Panc1 (cell line): Measurements from ENCODE around the gene EVA1C. TPM values are rescaled to one million over a fixed set of nuclear protein-coding genes. Genes with fewer than 3 reads are reported as not detected.

ENCODE experiments used
- ATAC-seq: fragments of 200-7000 bp; cut with Tn5 transposase; 2 replicates; pipeline ENCODE4 v1.9.1; 2020; ENCODE audit warnings: mild to moderate bottlenecking, moderate library complexity
- BruUV-seq: library from RNA; stranded (reverse); fragments of 400-500 nt; replicated peaks from 2 replicates; lab custom pipeline; 2021; lab: Mats Ljungman, UMichigan
- CTCF ChIA-PET: fragments of 300-600 bp; sonication (Branson Sonifier 250); formaldehyde crosslinking; loops from one replicate; lab custom pipeline; 2022; ENCODE audit warnings: antibody characterized with exemption; lab: Charles Lee
- POLR2A ChIA-PET: fragments of 300-600 bp; sonication (Branson Sonifier 250); formaldehyde crosslinking; loops from one replicate; lab custom pipeline; 2022; ENCODE audit warnings: antibody characterized with exemption; lab: Charles Lee
- DNase-seq: peaks from one replicate; pipeline ENCODE4 v3.0.0-alpha.2; 2010; ENCODE audit warnings: low read depth, low spot score
- H3K27ac ChIP-seq: 2 replicates; pipeline ENCODE4 v1.5.1; 2011; ENCODE audit warnings: mild to moderate bottlenecking, low read length, inconsistent platforms
- H3K27me3 ChIP-seq: fragments of 200-500 bp; sonication (Bioruptor generic); 2 replicates; pipeline ENCODE4 v1.6.0; 2014; ENCODE audit warnings: low read length, inconsistent platforms; ENCODE audit not compliant: control insufficient read depth, insufficient read depth
- H3K36me3 ChIP-seq: fragments of 200-500 bp; sonication (Bioruptor generic); 2 replicates; pipeline ENCODE4 v1.5.1; 2014; ENCODE audit warnings: inconsistent platforms, mild to moderate bottlenecking, low read length, moderate library complexity; ENCODE audit not compliant: control insufficient read depth, insufficient read depth
- H3K4me1 ChIP-seq: 2 replicates; pipeline ENCODE4 v1.5.1; 2011; ENCODE audit warnings: inconsistent platforms, mild to moderate bottlenecking, low read length, moderate library complexity; ENCODE audit not compliant: control insufficient read depth, insufficient read depth
- H3K4me3 ChIP-seq, 2 experiments: 2 replicates each; pipeline ENCODE4 v1.5.1; 2011 to 2012; ENCODE audit warnings: low read depth in 2 of 2, low read length in 2 of 2, mild to moderate bottlenecking in 2 of 2, inconsistent platforms in 1 of 2, moderate library complexity in 1 of 2
- H3K9me3 ChIP-seq: fragments of 200-500 bp; sonication (Bioruptor generic); 2 replicates; pipeline ENCODE4 v1.5.1; 2014; ENCODE audit warnings: low read depth, mild to moderate bottlenecking, inconsistent platforms, low read length, moderate library complexity; ENCODE audit not compliant: control insufficient read depth, insufficient read depth
- CTCF ChIP-seq: fragments of 450-650 bp; IDR thresholded peaks from 2 replicates; pipeline ENCODE4 v1.5.1; 2017; ENCODE audit warnings: mild to moderate bottlenecking
- POLR2AphosphoS5 ChIP-seq: IDR thresholded peaks from 2 replicates; pipeline ENCODE4 v1.6.1; 2012; ENCODE audit warnings: mild to moderate bottlenecking, low read depth, low read length, moderate library complexity
- SIN3A ChIP-seq: IDR thresholded peaks from 2 replicates; pipeline ENCODE4 v1.6.1; 2012; ENCODE audit warnings: low read depth, mild to moderate bottlenecking, low read length, moderate library complexity, borderline replicate concordance; ENCODE audit not compliant: insufficient read depth
- TCF7L2 ChIP-seq: IDR thresholded peaks from 2 replicates; pipeline ENCODE4 v1.6.1; 2011; ENCODE audit warnings: mild to moderate bottlenecking, low read depth, low read length, inconsistent platforms
- in situ Hi-C: cut with HindIII; loops from 2 replicates; pipeline ENCODE4 v1.10.0; 2016; ENCODE audit warnings: low sequenced_read_pairs, low pct_unique_long_range_greater_than_20kb
- intact Hi-C: fragments of 100-400 bp; cut with micrococcal nuclease; formaldehyde crosslinking; loops from one replicate; pipeline ENCODE4 v1.10.0; 2022; ENCODE audit not compliant: unreplicated experiment
- total RNA-seq: library from RNA; stranded (reverse); gene quantifications from one replicate; pipeline ENCODE4 v1.2.1, GENCODE V29; 2021; ENCODE audit not compliant: unreplicated experiment
- TF ChIP-seq, protein P1 (sequence below), 2 experiments: IDR thresholded peaks; 2 replicates each; pipeline ENCODE4 v1.6.1; 2011 to 2012; ENCODE audit warnings: low read depth in 2 of 2, control low read depth in 1 of 2, low read length in 1 of 2, mild to moderate bottlenecking in 1 of 2, moderate library complexity in 1 of 2; ENCODE audit not compliant: insufficient read depth in 1 of 2

The EVA1C gene
- total RNA-seq, 1 experiment from 2014 or later = 2.8 TPM

DNA sequence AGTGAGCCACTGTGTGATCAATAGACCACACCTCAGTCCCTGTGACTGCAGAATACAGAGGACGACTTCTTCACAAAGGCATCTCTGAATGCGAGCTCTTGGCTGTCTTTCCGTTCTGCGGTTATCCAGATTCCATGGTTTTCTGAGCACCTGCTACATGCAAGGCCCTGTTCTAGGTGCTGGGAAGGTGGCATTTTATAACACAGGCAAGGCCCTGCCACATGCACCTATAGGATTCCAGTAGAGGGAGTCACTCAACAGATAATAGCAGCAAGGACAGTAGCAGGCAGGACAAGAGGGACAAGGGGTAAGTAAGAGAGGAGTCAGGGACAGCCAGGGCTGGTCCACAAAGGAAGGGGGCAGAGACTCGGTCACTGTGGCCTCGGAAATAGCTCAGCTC is 28.7 kb upstream of the EVA1C start:
- no peak for DNase-seq
- POLR2A ChIA-PET = no interaction called here

GRCh38 chr21:32386195-32386870 is 26.2 kb upstream of the EVA1C start:
- intact Hi-C loops = no loop called here
- in situ Hi-C loops = no loop called here
- Histone ChIP-seq H3K4me1 (peaks cover 8% of the 10 kb centered on the region), H3K27me3 (no peaks in the 10 kb centered on the region), H3K27ac (no peak overlapping the region), H3K4me3 (no peak overlapping the region), H3K9me3 (no peaks in the 10 kb centered on the region), H3K36me3 (peaks cover 9% of the 10 kb centered on the region)
- no peak for ATAC-seq
- no TSS peak for BruUV-seq
- ChIA-PET POLR2A (no interaction called here), CTCF (no interaction called here)
- no peak for DNase-seq
- TF ChIP-seq POLR2AphosphoS5 = no peak
- TF ChIP-seq, protein P1, sequence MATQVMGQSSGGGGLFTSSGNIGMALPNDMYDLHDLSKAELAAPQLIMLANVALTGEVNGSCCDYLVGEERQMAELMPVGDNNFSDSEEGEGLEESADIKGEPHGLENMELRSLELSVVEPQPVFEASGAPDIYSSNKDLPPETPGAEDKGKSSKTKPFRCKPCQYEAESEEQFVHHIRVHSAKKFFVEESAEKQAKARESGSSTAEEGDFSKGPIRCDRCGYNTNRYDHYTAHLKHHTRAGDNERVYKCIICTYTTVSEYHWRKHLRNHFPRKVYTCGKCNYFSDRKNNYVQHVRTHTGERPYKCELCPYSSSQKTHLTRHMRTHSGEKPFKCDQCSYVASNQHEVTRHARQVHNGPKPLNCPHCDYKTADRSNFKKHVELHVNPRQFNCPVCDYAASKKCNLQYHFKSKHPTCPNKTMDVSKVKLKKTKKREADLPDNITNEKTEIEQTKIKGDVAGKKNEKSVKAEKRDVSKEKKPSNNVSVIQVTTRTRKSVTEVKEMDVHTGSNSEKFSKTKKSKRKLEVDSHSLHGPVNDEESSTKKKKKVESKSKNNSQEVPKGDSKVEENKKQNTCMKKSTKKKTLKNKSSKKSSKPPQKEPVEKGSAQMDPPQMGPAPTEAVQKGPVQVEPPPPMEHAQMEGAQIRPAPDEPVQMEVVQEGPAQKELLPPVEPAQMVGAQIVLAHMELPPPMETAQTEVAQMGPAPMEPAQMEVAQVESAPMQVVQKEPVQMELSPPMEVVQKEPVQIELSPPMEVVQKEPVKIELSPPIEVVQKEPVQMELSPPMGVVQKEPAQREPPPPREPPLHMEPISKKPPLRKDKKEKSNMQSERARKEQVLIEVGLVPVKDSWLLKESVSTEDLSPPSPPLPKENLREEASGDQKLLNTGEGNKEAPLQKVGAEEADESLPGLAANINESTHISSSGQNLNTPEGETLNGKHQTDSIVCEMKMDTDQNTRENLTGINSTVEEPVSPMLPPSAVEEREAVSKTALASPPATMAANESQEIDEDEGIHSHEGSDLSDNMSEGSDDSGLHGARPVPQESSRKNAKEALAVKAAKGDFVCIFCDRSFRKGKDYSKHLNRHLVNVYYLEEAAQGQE (IDR thresholded peaks at IDR 0.05; ENCODE audit: insufficient read depth in 1 of 2, low read depth in 2 of 2, low read length in 1 of 2) = no peak
- TF ChIP-seq CTCF = no peak

More for the DNA sequence above, 28.7 kb upstream of the EVA1C start:
- H3K4me1 ChIP-seq = peaks cover 6% of the 10 kb centered on the region
- H3K27ac ChIP-seq = no peak overlapping the region
- no peak overlapping the region for H3K4me3 ChIP-seq
- ATAC-seq = no peak
- peaks cover 15% of the 10 kb centered on the region for H3K36me3 ChIP-seq
- H3K9me3 ChIP-seq = no peaks in the 10 kb centered on the region
- BruUV-seq = no TSS peak
- no peaks in the 10 kb centered on the region for H3K27me3 ChIP-seq
- intact Hi-C loops = no loop called here
- TF ChIP-seq, protein P1 (IDR thresholded peaks at IDR 0.05; ENCODE audit: insufficient read depth in 1 of 2, low read depth in 2 of 2, low read length in 1 of 2) = no peak
- TF ChIP-seq POLR2AphosphoS5 (no peak), CTCF (no peak), SIN3A (no peak), TCF7L2 (no peak)
- CTCF ChIA-PET = interaction anchor here (0.5 kb wide), 1 partner anchor 254 kb away, joined by 4 read pairs; no protein-coding TSS in a partner anchor
- in situ Hi-C loops = no loop called here
